Natural killer cell (primary cell): ENCODE results near the gene SRPX. TPM values are rescaled to one million over a fixed set of nuclear protein-coding genes. Genes with fewer than 3 reads are reported as not detected.

Experiments used
- ATAC-seq, 3 donors: fragments of 150-1000 bp in 2 of 3; fragments of 200-7000 bp in 1 of 3; cut with Tn5 transposase; 1 replicate in 1 of 3; 2 replicates in 2 of 3; pipeline ENCODE4 v1.10.0; 2021; ENCODE audit warnings: mild to moderate bottlenecking in 2 of 3, moderate library complexity in 2 of 3
- DNase-seq, 2 donors: peaks; one replicate each; pipeline versions ENCODE4 v3.0.0 to v3.0.0-alpha.2; 2013 to 2021; ENCODE audit warnings: mixed read lengths in 1 of 2
- H3K27ac ChIP-seq: one replicate; pipeline ENCODE4 v1.5.1; 2013; ENCODE audit warnings: mild to moderate bottlenecking, low read length
- H3K27me3 ChIP-seq: one replicate; pipeline ENCODE4 v1.6.1; 2013; ENCODE audit warnings: low read length; ENCODE audit not compliant: control insufficient read depth, insufficient read depth
- H3K36me3 ChIP-seq: one replicate; pipeline ENCODE4 v1.6.1; 2013; ENCODE audit warnings: low read length; ENCODE audit not compliant: control insufficient read depth, insufficient read depth
- H3K4me1 ChIP-seq: one replicate; pipeline ENCODE4 v1.6.1; 2013; ENCODE audit warnings: low read length; ENCODE audit not compliant: control insufficient read depth, insufficient read depth
- H3K4me3 ChIP-seq: one replicate; pipeline ENCODE4 v1.5.1; 2013; ENCODE audit warnings: low read length
- H3K9me3 ChIP-seq: one replicate; pipeline ENCODE4 v1.6.1; 2013; ENCODE audit warnings: low read length; ENCODE audit not compliant: control insufficient read depth, insufficient read depth
- H3K27ac Mint-ChIP-seq, 2 donors: one replicate each; pipeline ENCODE4 v1.8.0; 2022; ENCODE audit warnings: mild to moderate bottlenecking in 2 of 2, mixed read lengths in 2 of 2, moderate library complexity in 1 of 2
- H3K27me3 Mint-ChIP-seq, 2 donors: one replicate each; pipeline ENCODE4 v1.8.0; 2022; ENCODE audit warnings: low read depth in 2 of 2, mixed read lengths in 2 of 2
- H3K36me3 Mint-ChIP-seq: one replicate; pipeline ENCODE4 v1.8.0; 2022; ENCODE audit warnings: mixed read lengths
- H3K4me1 Mint-ChIP-seq, 2 donors: one replicate each; pipeline ENCODE4 v1.8.0; 2022; ENCODE audit warnings: mixed read lengths in 2 of 2
- H3K4me3 Mint-ChIP-seq: one replicate; pipeline ENCODE4 v1.8.0; 2022; ENCODE audit warnings: mild to moderate bottlenecking, moderate library complexity, mixed read lengths
- H3K9me3 Mint-ChIP-seq, 2 donors: one replicate each; pipeline ENCODE4 v1.8.0; 2022; ENCODE audit warnings: mixed read lengths in 2 of 2
- WGBS: methylation state at CpG from one replicate; pipeline ENCODE4 v1.1.7; 2013; ENCODE audit warnings: missing lambda C conversion rate; ENCODE audit not compliant: insufficient coverage; 5-methylcytosine and 5-hydroxymethylcytosine counted together
- intact Hi-C: fragments of 100-400 bp; cut with micrococcal nuclease; formaldehyde crosslinking; loops from one replicate; pipeline ENCODE4 v1.14.2; 2022
- total RNA-seq, 4 donors: library from RNA; stranded (reverse); fragments of 120-200 nt in 1 of 4; gene quantifications; one replicate each; pipeline versions ENCODE4 v1.2.3 to v1.2.4, GENCODE V29; 2013 to 2022
- TF ChIP-seq, protein P1 (sequence below): fragments of 200-600 bp; IDR thresholded peaks from one replicate; pipeline ENCODE4 v1.8.0; 2022; ENCODE audit warnings: antibody characterized with exemption

SRPX gene
- total RNA-seq, 3 donors from 2014 or later (not counting 1 experiment from before 2014, with no cell fraction given), result 0.20 TPM; not detected in 2

DNA sequence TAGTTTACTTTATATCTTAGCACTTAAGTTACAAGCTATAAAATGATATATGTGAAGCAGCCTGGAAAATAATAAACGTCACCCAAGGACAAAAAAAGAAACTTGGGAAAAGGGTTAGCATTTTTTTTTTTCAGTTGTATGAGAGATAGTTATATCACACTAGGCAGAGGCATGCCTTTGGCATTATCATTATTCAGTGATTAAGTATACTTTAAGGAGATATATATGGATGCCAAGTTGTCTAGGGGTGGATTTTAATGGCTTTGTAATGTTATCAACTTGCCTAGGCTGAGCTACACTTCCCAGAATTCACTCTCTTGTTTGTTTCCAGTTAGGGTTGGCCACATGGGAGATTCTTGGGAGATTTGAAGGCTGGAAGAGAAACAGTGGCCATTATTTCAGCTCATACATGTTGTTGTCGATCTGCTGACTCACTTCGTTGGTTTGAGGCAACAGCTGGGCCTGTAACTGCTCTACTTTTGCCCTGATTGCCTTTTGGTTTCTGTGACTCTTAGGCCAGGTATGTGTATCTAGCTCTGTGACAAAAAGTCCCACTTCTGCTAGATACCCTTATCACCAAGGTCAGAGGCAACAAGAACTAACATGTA, 11.5 kb upstream of the SRPX start:
- H3K27ac Mint-ChIP-seq, result no peak overlapping the region
- intact Hi-C loops, result no loop called here
- 86% methylated on average over 2 of the region's 3 CpGs for WGBS

DNA sequence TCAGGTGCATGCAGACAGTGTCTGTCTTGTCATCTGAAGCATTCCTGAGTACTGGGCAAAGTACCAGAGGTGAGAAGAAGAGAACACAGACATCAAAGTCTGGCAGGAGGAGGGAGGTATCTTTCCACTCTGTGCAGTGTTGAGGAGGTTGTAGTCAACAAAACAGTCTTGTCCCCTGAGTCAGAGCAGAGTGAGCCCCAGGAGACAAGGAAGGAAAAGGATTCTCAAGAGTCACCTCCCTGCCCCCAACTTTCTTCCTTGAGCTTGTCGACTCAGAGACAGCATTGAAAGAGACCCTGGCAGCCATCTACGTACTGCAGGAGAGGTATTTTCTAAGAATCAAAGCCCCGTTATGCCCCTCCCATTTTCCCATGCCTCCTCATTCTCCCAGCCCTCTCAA, 4.4 kb upstream of the SRPX start:
- H3K36me3 Mint-ChIP-seq, result no peaks in the 10 kb centered on the region
- TF ChIP-seq, protein P1, sequence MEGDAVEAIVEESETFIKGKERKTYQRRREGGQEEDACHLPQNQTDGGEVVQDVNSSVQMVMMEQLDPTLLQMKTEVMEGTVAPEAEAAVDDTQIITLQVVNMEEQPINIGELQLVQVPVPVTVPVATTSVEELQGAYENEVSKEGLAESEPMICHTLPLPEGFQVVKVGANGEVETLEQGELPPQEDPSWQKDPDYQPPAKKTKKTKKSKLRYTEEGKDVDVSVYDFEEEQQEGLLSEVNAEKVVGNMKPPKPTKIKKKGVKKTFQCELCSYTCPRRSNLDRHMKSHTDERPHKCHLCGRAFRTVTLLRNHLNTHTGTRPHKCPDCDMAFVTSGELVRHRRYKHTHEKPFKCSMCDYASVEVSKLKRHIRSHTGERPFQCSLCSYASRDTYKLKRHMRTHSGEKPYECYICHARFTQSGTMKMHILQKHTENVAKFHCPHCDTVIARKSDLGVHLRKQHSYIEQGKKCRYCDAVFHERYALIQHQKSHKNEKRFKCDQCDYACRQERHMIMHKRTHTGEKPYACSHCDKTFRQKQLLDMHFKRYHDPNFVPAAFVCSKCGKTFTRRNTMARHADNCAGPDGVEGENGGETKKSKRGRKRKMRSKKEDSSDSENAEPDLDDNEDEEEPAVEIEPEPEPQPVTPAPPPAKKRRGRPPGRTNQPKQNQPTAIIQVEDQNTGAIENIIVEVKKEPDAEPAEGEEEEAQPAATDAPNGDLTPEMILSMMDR, result no peak
- Histone ChIP-seq H3K4me1 (no peaks in the 10 kb centered on the region), H3K27ac (no peak overlapping the region), H3K9me3 (no peaks in the 10 kb centered on the region), H3K4me3 (no peak overlapping the region), H3K27me3 (peaks cover 2% of the 10 kb centered on the region), H3K36me3 (no peaks in the 10 kb centered on the region)
- ATAC-seq (no peak), DNase-seq (no peak)
- 54% methylated on average over 2 of the region's 3 CpGs for WGBS
- no peaks in the 10 kb centered on the region for H3K4me1 Mint-ChIP-seq
- no peak overlapping the region for H3K4me3 Mint-ChIP-seq
- peaks cover 15 to 61% of the 10 kb centered on the region in 2 donors for H3K27me3 Mint-ChIP-seq
- H3K27ac Mint-ChIP-seq, result no peak overlapping the region
- intact Hi-C loops, result no loop called here
- no peaks in the 10 kb centered on the region for H3K9me3 Mint-ChIP-seq

More for the DNA sequence above, 11.5 kb upstream of the SRPX start:
- DNase-seq (no peak), ATAC-seq (no peak)
- H3K4me1 Mint-ChIP-seq, result no peaks in the 10 kb centered on the region
- Histone ChIP-seq H3K4me1 (no peaks in the 10 kb centered on the region), H3K27ac (no peak overlapping the region), H3K27me3 (no peaks in the 10 kb centered on the region), H3K36me3 (no peaks in the 10 kb centered on the region), H3K9me3 (no peaks in the 10 kb centered on the region), H3K4me3 (no peak overlapping the region)
- H3K4me3 Mint-ChIP-seq, result no peak overlapping the region
- H3K27me3 Mint-ChIP-seq, result peaks cover 3 to 15% of the 10 kb centered on the region in 2 donors
- H3K36me3 Mint-ChIP-seq, result no peaks in the 10 kb centered on the region
- no peaks in the 10 kb centered on the region for H3K9me3 Mint-ChIP-seq
- TF ChIP-seq, protein P1, result no peak

DNA sequence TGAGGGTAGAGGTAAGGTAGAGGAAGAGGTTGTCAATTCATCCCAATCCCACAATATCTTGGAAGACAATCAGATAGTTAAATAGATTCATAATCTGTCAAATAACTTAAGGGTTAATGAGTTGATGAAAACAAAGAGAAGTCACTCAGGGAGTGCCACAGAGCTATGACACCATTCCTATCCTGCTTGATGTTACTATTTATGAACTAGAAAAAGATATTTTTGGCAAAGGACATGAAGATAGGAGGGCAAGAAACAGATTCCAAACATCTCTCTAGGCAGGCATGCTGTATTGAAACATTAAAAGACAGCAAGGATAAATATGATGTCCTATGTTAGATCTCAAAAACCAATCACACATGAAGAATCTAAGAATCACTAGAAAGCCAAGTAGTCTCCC, 3.5 kb upstream of the SRPX start:
- H3K27ac Mint-ChIP-seq, result no peak overlapping the region
- no peak overlapping the region for H3K27ac ChIP-seq
- no peak for ATAC-seq
- H3K9me3 Mint-ChIP-seq, result no peaks in the 10 kb centered on the region
- H3K36me3 ChIP-seq, result no peaks in the 10 kb centered on the region
- peaks cover 2% of the 10 kb centered on the region for H3K27me3 ChIP-seq
- no peaks in the 10 kb centered on the region for H3K36me3 Mint-ChIP-seq
- H3K4me1 ChIP-seq, result no peaks in the 10 kb centered on the region
- H3K4me3 Mint-ChIP-seq, result no peak overlapping the region
- peaks cover 18 to 67% of the 10 kb centered on the region in 2 donors for H3K27me3 Mint-ChIP-seq
- intact Hi-C loops, result no loop called here
- H3K9me3 ChIP-seq, result no peaks in the 10 kb centered on the region
- TF ChIP-seq, protein P1, result no peak
- no peak overlapping the region for H3K4me3 ChIP-seq
- no peak for DNase-seq
- no peaks in the 10 kb centered on the region for H3K4me1 Mint-ChIP-seq

DNA sequence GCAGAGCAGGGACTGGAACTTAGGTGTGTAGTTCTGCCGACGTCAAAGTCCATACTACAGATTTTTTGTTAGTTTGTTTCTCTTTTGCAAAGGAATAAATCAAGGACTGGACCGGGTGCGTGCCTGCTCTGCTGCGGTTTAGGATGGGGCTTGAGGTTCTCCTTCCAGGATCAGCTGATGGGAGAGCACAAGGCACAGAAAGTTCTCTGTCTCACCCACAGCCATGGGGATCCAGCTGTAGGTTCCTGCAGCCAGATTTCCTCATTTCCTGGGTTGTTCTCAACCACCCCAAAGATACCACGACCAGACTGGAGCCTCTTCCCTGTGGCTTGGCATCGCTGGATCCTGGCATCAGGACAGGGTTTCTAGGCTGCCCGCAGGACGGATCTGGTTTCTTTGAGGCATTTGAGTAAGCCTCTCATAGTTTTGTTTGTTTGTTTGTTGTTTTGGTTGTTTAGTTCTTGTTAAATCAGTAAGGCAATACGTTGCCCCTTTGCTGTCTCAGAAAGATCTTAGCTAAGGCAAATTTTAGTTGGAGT, 789 bp upstream of the SRPX start:
- H3K27ac Mint-ChIP-seq, result no peak overlapping the region
- Histone ChIP-seq H3K27me3 (peaks cover 2% of the 10 kb centered on the region), H3K9me3 (no peaks in the 10 kb centered on the region), H3K27ac (no peak overlapping the region), H3K4me1 (no peaks in the 10 kb centered on the region), H3K4me3 (no peak overlapping the region), H3K36me3 (no peaks in the 10 kb centered on the region)
- DNase-seq, result no peak
- no peaks in the 10 kb centered on the region for H3K9me3 Mint-ChIP-seq
- H3K27me3 Mint-ChIP-seq, result peaks cover 20 to 46% of the 10 kb centered on the region in 2 donors
- no peaks in the 10 kb centered on the region for H3K4me1 Mint-ChIP-seq
- ATAC-seq, result no peak
- TF ChIP-seq, protein P1, result no peak
- no peaks in the 10 kb centered on the region for H3K36me3 Mint-ChIP-seq
- WGBS, result 72% methylated on average over 8 of the region's 10 CpGs
- intact Hi-C loops, result no loop called here
- no peak overlapping the region for H3K4me3 Mint-ChIP-seq
